Kidney epithelial cell (primary cell): ENCODE measurements around the gene TINCR. TPM values are rescaled to one million over a fixed set of nuclear protein-coding genes. Genes with fewer than 3 reads are reported as not detected.

Experiments
- DNase-seq: peaks from one replicate; pipeline ENCODE4 v3.0.0-alpha.2; 2010; ENCODE audit warnings: low read depth
- H3K27me3 ChIP-seq: 2 replicates; pipeline ENCODE4 v1.6.0; 2011; ENCODE audit warnings: low read length; ENCODE audit not compliant: control insufficient read depth, insufficient read depth
- H3K36me3 ChIP-seq: 2 replicates; pipeline ENCODE4 v1.5.1; 2011; ENCODE audit warnings: low read length; ENCODE audit not compliant: control insufficient read depth, insufficient read depth
- H3K4me3 ChIP-seq: 2 replicates; pipeline ENCODE4 v1.5.1; 2011; ENCODE audit warnings: low read depth, mild to moderate bottlenecking, control low read depth, low read length
- total RNA-seq: library from RNA; depleted of rRNA; stranded (reverse); fragments of >200 nt; gene quantifications from 2 replicates; pipeline ENCODE4 v1.2.3, GENCODE V29; 2015
- TF ChIP-seq, protein P1 (sequence below): IDR thresholded peaks from 2 replicates; pipeline ENCODE4 v1.5.1; 2011; ENCODE audit warnings: mild to moderate bottlenecking, moderate library complexity, low read length, control low read depth, inconsistent platforms; ENCODE audit not compliant: insufficient read depth, poor library complexity, severe bottlenecking

Gene TINCR
- total RNA-seq, 1 donor from 2014 or later, result 1.0 TPM

DNA sequence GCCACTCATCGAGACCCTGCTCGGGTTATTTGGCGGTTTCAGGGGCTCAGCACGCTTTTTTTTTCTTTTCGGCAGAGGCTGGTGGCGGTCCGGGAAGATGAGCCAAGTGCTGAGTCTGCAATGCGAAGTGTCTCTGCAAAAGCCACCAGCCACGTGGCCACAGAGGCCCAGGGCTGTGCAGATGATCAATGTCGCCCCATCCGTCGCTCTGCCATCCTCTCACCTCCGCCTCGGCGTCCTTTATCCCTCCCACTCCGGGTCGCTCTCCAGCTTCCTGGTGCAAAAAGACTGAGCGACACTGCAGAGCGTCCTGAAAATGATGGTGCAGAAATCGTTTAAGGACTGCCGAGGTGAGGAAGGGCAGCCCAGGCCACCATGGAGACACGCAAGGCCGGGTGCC, 55.0 kb downstream of the TINCR start:
- TF ChIP-seq, protein P1, sequence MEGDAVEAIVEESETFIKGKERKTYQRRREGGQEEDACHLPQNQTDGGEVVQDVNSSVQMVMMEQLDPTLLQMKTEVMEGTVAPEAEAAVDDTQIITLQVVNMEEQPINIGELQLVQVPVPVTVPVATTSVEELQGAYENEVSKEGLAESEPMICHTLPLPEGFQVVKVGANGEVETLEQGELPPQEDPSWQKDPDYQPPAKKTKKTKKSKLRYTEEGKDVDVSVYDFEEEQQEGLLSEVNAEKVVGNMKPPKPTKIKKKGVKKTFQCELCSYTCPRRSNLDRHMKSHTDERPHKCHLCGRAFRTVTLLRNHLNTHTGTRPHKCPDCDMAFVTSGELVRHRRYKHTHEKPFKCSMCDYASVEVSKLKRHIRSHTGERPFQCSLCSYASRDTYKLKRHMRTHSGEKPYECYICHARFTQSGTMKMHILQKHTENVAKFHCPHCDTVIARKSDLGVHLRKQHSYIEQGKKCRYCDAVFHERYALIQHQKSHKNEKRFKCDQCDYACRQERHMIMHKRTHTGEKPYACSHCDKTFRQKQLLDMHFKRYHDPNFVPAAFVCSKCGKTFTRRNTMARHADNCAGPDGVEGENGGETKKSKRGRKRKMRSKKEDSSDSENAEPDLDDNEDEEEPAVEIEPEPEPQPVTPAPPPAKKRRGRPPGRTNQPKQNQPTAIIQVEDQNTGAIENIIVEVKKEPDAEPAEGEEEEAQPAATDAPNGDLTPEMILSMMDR, result no peak
- no peak for DNase-seq
- no peak overlapping the region for H3K4me3 ChIP-seq
- no peaks in the 10 kb centered on the region for H3K27me3 ChIP-seq
- no peaks in the 10 kb centered on the region for H3K36me3 ChIP-seq

Other genes with a start within 250 kb of the TINCR start
- gene PTPRS, start 227.1 kb downstream of the TINCR start, total RNA-seq, result 52.6 and 58.2 TPM in 2 replicates
- not detected in 2 replicates for gene ZNRF4, start 112.5 kb downstream of the TINCR start, total RNA-seq
- gene SAFB2, start 54.8 kb upstream of the TINCR start, total RNA-seq, result 23.8 and 29.0 TPM in 2 replicates
- gene SAFB, start 55.1 kb upstream of the TINCR start, total RNA-seq, result 40.3 and 45.7 TPM in 2 replicates
- gene MICOS13, start 112.6 kb upstream of the TINCR start, total RNA-seq, result 47.0 and 55.4 TPM in 2 replicates
- 7.4 and 11.4 TPM in 2 replicates for gene HSD11B1L, start 113.1 kb upstream of the TINCR start, total RNA-seq
- gene RPL36, start 122.3 kb upstream of the TINCR start, total RNA-seq, result 1,562 and 1,717 TPM in 2 replicates
- 151 and 173 TPM in 2 replicates for gene LONP1, start 152.2 kb upstream of the TINCR start, total RNA-seq
- not detected in 2 replicates for gene CATSPERD, start 152.7 kb upstream of the TINCR start, total RNA-seq
- gene PRR22, start 216.8 kb upstream of the TINCR start, total RNA-seq, result 1.4 and 2.2 TPM in 2 replicates
- gene DUS3L, start 223.2 kb upstream of the TINCR start, total RNA-seq, result 43.4 and 53.0 TPM in 2 replicates
- gene NRTN, start 237.1 kb upstream of the TINCR start, total RNA-seq, result 0.14 and 1.0 TPM in 2 replicates